Body of pancreas (tissue), 4 donors: ENCODE measurements around the gene PCSK6.

ENCODE experiments used
- POLR2A ChIP-seq, 3 donors: fragments of 450-650 bp; IDR thresholded peaks; one replicate each; pipeline ENCODE4 v1.6.1; 2016; ENCODE audit warnings: antibody characterized with exemption in 3 of 3, mild to moderate bottlenecking in 2 of 3
- TF ChIP-seq, protein P1 (sequence below), 7 experiments: fragments of 450-650 bp in 4 of 7; fragments of 200-600 bp in 3 of 7; sonication (generic) in 3 of 7; IDR thresholded peaks; one replicate each; pipeline ENCODE4 v1.5.1; 2016 to 2019; ENCODE audit warnings: antibody characterized with exemption in 7 of 7

DNA sequence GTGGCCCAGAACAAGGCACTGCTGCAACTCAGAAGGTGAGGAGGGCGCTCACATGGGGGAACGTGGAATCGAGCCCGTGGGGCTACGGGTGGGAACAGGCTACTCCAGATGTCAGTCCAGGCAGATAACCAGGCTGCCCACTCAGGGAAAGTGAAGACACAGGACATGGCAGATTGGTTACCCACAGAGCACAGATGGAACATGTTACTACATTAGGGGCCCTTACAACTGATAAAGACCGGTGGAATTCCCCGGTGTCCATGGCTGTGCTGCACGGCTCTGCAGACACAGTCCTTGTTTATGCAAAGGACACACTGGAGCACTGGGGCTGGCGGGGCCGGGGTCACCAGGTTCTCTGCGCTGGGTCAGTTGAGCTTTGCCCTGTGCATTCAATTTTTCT is 36.9 kb downstream of the PCSK6 start:
- TF ChIP-seq, protein P1, sequence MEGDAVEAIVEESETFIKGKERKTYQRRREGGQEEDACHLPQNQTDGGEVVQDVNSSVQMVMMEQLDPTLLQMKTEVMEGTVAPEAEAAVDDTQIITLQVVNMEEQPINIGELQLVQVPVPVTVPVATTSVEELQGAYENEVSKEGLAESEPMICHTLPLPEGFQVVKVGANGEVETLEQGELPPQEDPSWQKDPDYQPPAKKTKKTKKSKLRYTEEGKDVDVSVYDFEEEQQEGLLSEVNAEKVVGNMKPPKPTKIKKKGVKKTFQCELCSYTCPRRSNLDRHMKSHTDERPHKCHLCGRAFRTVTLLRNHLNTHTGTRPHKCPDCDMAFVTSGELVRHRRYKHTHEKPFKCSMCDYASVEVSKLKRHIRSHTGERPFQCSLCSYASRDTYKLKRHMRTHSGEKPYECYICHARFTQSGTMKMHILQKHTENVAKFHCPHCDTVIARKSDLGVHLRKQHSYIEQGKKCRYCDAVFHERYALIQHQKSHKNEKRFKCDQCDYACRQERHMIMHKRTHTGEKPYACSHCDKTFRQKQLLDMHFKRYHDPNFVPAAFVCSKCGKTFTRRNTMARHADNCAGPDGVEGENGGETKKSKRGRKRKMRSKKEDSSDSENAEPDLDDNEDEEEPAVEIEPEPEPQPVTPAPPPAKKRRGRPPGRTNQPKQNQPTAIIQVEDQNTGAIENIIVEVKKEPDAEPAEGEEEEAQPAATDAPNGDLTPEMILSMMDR (IDR thresholded peaks at IDR 0.05), result no peak
- no peak for TF ChIP-seq POLR2A (IDR thresholded peaks at IDR 0.05)
